K562 (cell line): ENCODE results near the gene UBN2. TPM values are rescaled to one million over a fixed set of nuclear protein-coding genes. Genes with fewer than 3 reads are reported as not detected.

Experiments used
- BCL6 ChIP-seq: fragments of 250-450 bp; sonication (Bioruptor Pico); IDR thresholded peaks from 2 replicates; pipeline ENCODE4 v1.4.0; 2020
- BHLHE40 ChIP-seq: IDR thresholded peaks from 2 replicates; pipeline ENCODE4 v1.6.1; 2011; ENCODE audit warnings: low read length, improper control_type of control experiment
- FOSL1 ChIP-seq: fragments of 200-800 bp; sonication (Bioruptor generic); conservative IDR thresholded peaks from 2 replicates; pipeline ENCODE4 v1.6.1; 2016; ENCODE audit warnings: missing genetic modification characterization, missing compliant biosample characterization
- FOXA3 ChIP-seq, 2 experiments: fragments of 450-650 bp in 1 of 2; sonication (generic) in 1 of 2; formaldehyde crosslinking; IDR thresholded peaks in 1 of 2; conservative IDR thresholded peaks in 1 of 2; 2 replicates each; pipeline versions ENCODE4 v1.4.0 to v1.8.0; 2020 to 2022; ENCODE audit warnings: mild to moderate bottlenecking in 2 of 2, missing genetic modification reagents in 1 of 2
- GATA2 ChIP-seq: sonication (generic); formaldehyde crosslinking; IDR thresholded peaks from 2 replicates; pipeline ENCODE4 v1.4.0; 2020; ENCODE audit warnings: mild to moderate bottlenecking, missing genetic modification reagents
- NFIX ChIP-seq: fragments of 250-450 bp; sonication (Bioruptor Pico); IDR thresholded peaks from 2 replicates; pipeline ENCODE4 v1.4.0; 2020; ENCODE audit warnings: low read depth, mild to moderate bottlenecking, moderate library complexity
- NR2C1 ChIP-seq, 2 experiments: fragments of 450-650 bp; IDR thresholded peaks; 2 replicates each; pipeline ENCODE4 v1.6.1; 2017; ENCODE audit warnings: mild to moderate bottlenecking in 2 of 2, antibody characterized with exemption in 1 of 2, inconsistent platforms in 1 of 2, missing compliant biosample characterization in 1 of 2, missing genetic modification characterization in 1 of 2
- RBM15 ChIP-seq: fragments of 200-400 bp; formaldehyde crosslinking; IDR thresholded peaks from 2 replicates; pipeline ENCODE4 v1.6.1; 2018; ENCODE audit warnings: mild to moderate bottlenecking, low read length, moderate library complexity; ENCODE audit not compliant: insufficient read depth
- SAP30 ChIP-seq: fragments of 200-600 bp; sonication (generic); IDR thresholded peaks from 2 replicates; pipeline ENCODE4 v1.6.1; 2012; ENCODE audit warnings: borderline replicate concordance, low read depth, mild to moderate bottlenecking, moderate library complexity, low read length, control low read depth, inconsistent platforms; ENCODE audit not compliant: insufficient read depth, poor library complexity, severe bottlenecking
- SMAD4 ChIP-seq: fragments of 250-450 bp; sonication (Bioruptor Pico); conservative IDR thresholded peaks from 2 replicates; pipeline ENCODE4 v1.8.0; 2021; ENCODE audit warnings: inconsistent platforms, mild to moderate bottlenecking, moderate library complexity
- TCF3 ChIP-seq: sonication (generic); formaldehyde crosslinking; IDR thresholded peaks from 2 replicates; pipeline ENCODE4 v1.4.0; 2020; ENCODE audit warnings: mild to moderate bottlenecking, missing genetic modification reagents
- TSC22D4 ChIP-seq: fragments of 450-650 bp; IDR thresholded peaks from 2 replicates; pipeline ENCODE4 v1.6.1; 2016; ENCODE audit warnings: missing genetic modification characterization, missing biosample characterization, control low read depth
- ZNF12 ChIP-seq: sonication (generic); formaldehyde crosslinking; IDR thresholded peaks from 2 replicates; pipeline ENCODE4 v1.4.0; 2020; ENCODE audit warnings: mild to moderate bottlenecking, missing genetic modification reagents
- ZNF354B ChIP-seq: fragments of 250-450 bp; sonication (Bioruptor Pico); IDR thresholded peaks from 2 replicates; pipeline ENCODE4 v1.4.0; 2020
- ZNF41 ChIP-seq: fragments of 250-450 bp; sonication (Bioruptor Pico); conservative IDR thresholded peaks from 2 replicates; pipeline ENCODE4 v1.4.0; 2020; ENCODE audit warnings: mild to moderate bottlenecking
- polyA plus RNA-seq, 8 experiments: library from polyadenylated mRNA; depleted of rRNA in 4 of 8; stranded (reverse) in 5 of 8; unstranded in 3 of 8; fragments of >200 nt; fragmentation: Nextera tagmentation in 2 of 8; fragmentation: Illumina TruSeq in 1 of 8; extraction: Ambion mirVana in 2 of 8; extraction: Trizol in 1 of 8; gene quantifications; 2 replicates each; pipeline versions ENCODE4 v1.2.1 to v1.2.3, GENCODE V29; 2011 to 2014; ENCODE audit warnings: inconsistent platforms in 1 of 8, missing spikeins in 1 of 8
- total RNA-seq, 7 experiments: library from RNA; depleted of rRNA in 6 of 7; stranded (reverse); fragments of >200 nt in 6 of 7; fragmentation: Illumina TruSeq in 2 of 7; extraction: Trizol in 2 of 7; gene quantifications; 2 replicates each; pipeline versions ENCODE4 v1.2.1 to v1.2.3, GENCODE V29; 2011 to 2021; ENCODE audit warnings: low replicate concordance in 1 of 7
- TF ChIP-seq, protein P1 (sequence below), 2 experiments: fragments of 450-650 bp in 1 of 2; sonication (generic) in 1 of 2; formaldehyde crosslinking in 1 of 2; IDR thresholded peaks in 1 of 2; conservative IDR thresholded peaks in 1 of 2; 2 replicates each; pipeline versions ENCODE4 v1.6.1 to v1.8.1; 2016 to 2023; ENCODE audit warnings: mild to moderate bottlenecking in 2 of 2, moderate library complexity in 2 of 2, inconsistent platforms in 1 of 2, missing genetic modification reagents in 1 of 2
- TF ChIP-seq, protein P2 (sequence below), 2 experiments: fragments of 450-650 bp; IDR thresholded peaks; 2 replicates each; pipeline ENCODE4 v1.6.1; 2016; ENCODE audit warnings: mild to moderate bottlenecking in 2 of 2, borderline replicate concordance in 1 of 2, low read depth in 1 of 2, moderate library complexity in 1 of 2
- TF ChIP-seq, protein P3 (sequence below): fragments of 200-800 bp; sonication (Bioruptor generic); IDR thresholded peaks from 2 replicates; pipeline ENCODE4 v1.6.1; 2017; ENCODE audit warnings: missing genetic modification characterization, missing compliant biosample characterization

The UBN2 gene
- total and polyA plus RNA-seq, 9 of the 15 experiments (the other 6 are each of a cell fraction or from before 2014, with no cell fraction given), result 1.2 to 19.5 (median 9.9) TPM

DNA sequence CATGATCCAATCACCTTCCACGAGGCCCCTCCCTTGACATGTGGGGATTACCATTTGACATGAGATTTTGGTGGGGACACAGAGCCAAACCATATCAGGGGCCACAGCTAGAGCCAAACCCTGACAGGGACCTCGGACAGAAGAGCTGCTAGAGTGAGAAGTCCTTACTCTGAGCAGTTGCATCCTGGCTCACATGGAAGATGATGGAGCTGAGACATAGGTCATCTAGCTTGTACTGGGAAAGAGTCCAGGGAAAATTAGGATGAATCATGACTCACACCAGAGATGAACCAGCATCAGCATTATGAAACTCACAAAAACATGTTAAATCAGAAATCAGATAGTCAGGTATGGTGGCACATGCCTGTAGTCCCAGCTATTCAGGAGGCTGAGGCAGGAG is 97.3 kb downstream of the UBN2 start (continued):
- TF ChIP-seq, protein P1, sequence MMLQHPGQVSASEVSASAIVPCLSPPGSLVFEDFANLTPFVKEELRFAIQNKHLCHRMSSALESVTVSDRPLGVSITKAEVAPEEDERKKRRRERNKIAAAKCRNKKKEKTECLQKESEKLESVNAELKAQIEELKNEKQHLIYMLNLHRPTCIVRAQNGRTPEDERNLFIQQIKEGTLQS (IDR thresholded peaks at IDR 0.05), result peak; percentile 64; the same call in 1 of the 2 replicates
- TF ChIP-seq, protein P1 (CRISPR knock-in tag; conservative IDR thresholded peaks at IDR 0.05), result no peak
- TF ChIP-seq BCL6 (CRISPR knock-in tag) (no peak), NFIX (CRISPR knock-in tag) (no peak), SMAD4 (CRISPR knock-in tag) (no peak), ZNF41 (CRISPR knock-in tag) (no peak), BHLHE40 (no peak), TCF3 (CRISPR knock-in tag) (no peak), TSC22D4 (no peak), GATA2 (CRISPR knock-in tag) (no peak), NR2C1 (IDR thresholded peaks at IDR 0.05) (no peak), NR2C1 (tag; IDR thresholded peaks at IDR 0.05) (no peak), ZNF12 (no peak), ZNF354B (no peak), RBM15 (no peak), FOXA3 (CRISPR knock-in tag; conservative IDR thresholded peaks at IDR 0.05 in 1 of 2, IDR thresholded peaks at IDR 0.05 in 1 of 2) (0 out of 4 replicates have a peak, but pooled peaks of 1 of the 2 experiments have one; percentile 45), FOSL1 (tag) (peak; percentile 37), SAP30 (no peak)
- TF ChIP-seq, protein P2, sequence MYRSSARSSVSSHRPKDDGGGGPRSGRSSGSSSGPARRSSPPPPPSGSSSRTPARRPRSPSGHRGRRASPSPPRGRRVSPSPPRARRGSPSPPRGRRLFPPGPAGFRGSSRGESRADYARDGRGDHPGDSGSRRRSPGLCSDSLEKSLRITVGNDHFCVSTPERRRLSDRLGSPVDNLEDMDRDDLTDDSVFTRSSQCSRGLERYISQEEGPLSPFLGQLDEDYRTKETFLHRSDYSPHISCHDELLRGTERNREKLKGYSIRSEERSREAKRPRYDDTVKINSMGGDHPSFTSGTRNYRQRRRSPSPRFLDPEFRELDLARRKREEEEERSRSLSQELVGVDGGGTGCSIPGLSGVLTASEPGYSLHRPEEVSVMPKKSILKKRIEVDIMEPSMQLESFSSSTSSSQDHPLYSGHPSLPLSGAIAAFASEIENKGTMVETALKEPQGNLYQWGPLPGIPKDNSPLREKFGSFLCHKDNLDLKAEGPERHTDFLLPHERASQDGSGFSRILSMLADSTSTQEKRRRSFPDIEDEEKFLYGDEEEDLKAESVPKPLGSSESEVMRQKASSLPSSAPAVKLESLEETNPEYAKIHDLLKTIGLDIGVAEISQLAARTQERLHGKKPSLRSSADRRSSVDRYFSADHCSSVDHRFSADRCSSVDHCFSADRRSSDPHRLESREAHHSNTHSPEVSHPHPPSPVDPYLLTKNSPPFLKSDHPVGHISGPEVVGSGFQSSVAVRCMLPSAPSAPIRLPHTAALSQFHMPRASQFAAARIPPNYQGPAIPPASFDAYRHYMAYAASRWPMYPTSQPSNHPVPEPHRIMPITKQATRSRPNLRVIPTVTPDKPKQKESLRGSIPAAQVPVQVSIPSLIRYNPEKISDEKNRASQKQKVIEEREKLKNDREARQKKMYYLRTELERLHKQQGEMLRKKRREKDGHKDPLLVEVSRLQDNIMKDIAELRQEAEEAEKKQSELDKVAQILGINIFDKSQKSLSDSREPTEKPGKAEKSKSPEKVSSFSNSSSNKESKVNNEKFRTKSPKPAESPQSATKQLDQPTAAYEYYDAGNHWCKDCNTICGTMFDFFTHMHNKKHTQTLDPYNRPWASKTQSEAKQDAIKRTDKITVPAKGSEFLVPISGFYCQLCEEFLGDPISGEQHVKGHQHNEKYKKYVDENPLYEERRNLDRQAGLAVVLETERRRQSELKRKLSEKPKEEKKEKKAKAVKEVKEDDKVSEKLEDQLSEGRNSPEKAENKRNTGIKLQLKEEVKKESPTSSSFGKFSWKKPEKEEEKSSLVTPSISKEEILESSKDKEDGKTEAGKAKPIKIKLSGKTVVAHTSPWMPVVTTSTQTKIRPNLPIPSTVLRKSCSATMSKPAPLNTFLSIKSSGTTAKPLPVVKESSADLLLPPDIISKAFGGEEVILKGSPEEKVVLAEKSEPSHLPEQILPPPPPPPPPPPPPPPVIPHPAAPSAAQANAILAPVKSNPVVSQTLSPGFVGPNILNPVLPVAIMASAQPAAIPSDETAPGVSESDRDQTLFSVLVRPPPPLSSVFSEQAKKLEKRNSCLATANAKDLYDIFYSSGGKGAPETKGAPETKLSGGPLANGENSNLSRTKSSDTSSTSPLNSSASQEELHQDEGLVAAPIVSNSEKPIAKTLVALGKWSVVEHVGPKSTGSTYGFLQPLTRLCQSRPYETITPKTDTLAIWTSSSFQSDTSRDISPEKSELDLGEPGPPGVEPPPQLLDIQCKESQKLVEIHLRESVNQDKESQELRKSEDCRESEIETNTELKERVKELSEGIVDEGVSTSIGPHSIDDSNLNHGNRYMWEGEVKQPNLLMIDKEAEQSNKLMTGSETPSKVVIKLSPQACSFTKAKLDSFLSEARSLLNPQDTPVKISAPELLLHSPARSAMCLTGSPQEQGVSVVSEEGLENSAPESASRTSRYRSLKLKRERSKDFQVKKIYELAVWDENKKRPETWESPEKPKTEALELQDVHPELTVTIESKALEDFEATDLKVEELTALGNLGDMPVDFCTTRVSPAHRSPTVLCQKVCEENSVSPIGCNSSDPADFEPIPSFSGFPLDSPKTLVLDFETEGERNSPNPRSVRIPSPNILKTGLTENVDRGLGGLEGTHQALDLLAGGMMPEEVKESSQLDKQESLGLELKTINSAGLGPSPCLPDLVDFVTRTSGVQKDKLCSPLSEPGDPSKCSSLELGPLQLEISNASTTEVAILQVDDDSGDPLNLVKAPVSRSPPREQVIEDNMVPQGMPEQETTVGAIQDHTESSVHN (IDR thresholded peaks at IDR 0.05; ENCODE audit: borderline replicate concordance in 1 of 2, low read depth in 1 of 2), result no peak
- TF ChIP-seq, protein P3, sequence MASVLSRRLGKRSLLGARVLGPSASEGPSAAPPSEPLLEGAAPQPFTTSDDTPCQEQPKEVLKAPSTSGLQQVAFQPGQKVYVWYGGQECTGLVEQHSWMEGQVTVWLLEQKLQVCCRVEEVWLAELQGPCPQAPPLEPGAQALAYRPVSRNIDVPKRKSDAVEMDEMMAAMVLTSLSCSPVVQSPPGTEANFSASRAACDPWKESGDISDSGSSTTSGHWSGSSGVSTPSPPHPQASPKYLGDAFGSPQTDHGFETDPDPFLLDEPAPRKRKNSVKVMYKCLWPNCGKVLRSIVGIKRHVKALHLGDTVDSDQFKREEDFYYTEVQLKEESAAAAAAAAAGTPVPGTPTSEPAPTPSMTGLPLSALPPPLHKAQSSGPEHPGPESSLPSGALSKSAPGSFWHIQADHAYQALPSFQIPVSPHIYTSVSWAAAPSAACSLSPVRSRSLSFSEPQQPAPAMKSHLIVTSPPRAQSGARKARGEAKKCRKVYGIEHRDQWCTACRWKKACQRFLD (CRISPR knock-in tag), result no peak
